Neural cell (in vitro differentiated cells): ENCODE measurements around the gene PDE4D.
"Not testable (repeated sequence)": the region's sequence is repeated elsewhere in the genome, so short reads cannot be mapped to it uniquely, and the experiment has no call there.

ENCODE experiments used
- CTCF ChIP-seq: fragments of 450-650 bp; IDR thresholded peaks from 2 replicates; pipeline ENCODE4 v1.5.1; 2014; ENCODE audit warnings: antibody characterized with exemption, mild to moderate bottlenecking, moderate library complexity; ENCODE audit not compliant: poor library complexity, severe bottlenecking
- EZH2 ChIP-seq: fragments of 200-600, 300-800 bp; shearing (Covaris generic), sonication (generic); IDR thresholded peaks from 2 replicates; pipeline ENCODE4 v1.6.1; 2014; ENCODE audit warnings: antibody characterized with exemption, low read length, borderline replicate concordance, mild to moderate bottlenecking; ENCODE audit not compliant: insufficient read depth, poor library complexity, severe bottlenecking
- REST ChIP-seq: IDR thresholded peaks from 2 replicates; pipeline ENCODE4 v1.6.1; 2012; ENCODE audit warnings: borderline replicate concordance
- TAF1 ChIP-seq: IDR thresholded peaks from 2 replicates; pipeline ENCODE4 v1.6.1; 2012; ENCODE audit warnings: low read depth

GRCh38 chr5:59594118-59594517 lies 299.4 kb downstream of the PDE4D start:
- not testable (repeated sequence) for TF ChIP-seq TAF1, CTCF, EZH2, REST
